HepG2 (cell line): Measurements from ENCODE around the gene TENT4B. TPM values are rescaled to one million over a fixed set of nuclear protein-coding genes. Genes with fewer than 3 reads are reported as not detected.

Experiments used
- ATAC-seq: fragments of 200-7000 bp; cut with Tn5 transposase; 3 replicates; pipeline ENCODE4 v1.9.1; 2020; ENCODE audit warnings: mild to moderate bottlenecking, moderate library complexity
- BruUV-seq: library from RNA; stranded (reverse); fragments of 400-500 nt; replicated peaks from 2 replicates; lab custom pipeline; 2021; lab: Mats Ljungman, UMichigan
- CTCF ChIA-PET: fragments of 300-600 bp; formaldehyde crosslinking; extraction: SDS; loops from one replicate; lab custom pipeline; 2021; ENCODE audit warnings: low total read pairs, inconsistent platforms, low intra/inter-chr PET ratio; lab: Yijun Ruan, JAX
- POLR2A ChIA-PET: fragments of 350-600 bp; sonication (Branson Sonifier 250); formaldehyde crosslinking; loops from one replicate; lab custom pipeline; 2020; ENCODE audit warnings: antibody characterized with exemption, inconsistent platforms; lab: Yijun Ruan, JAX
- DNase-seq: peaks from one replicate; pipeline ENCODE4 v3.0.0-alpha.2; 2015; ENCODE audit warnings: low spot score
- FAIRE-seq: peaks from 3 replicates; lab custom pipeline; 2011; peaks lifted over from hg19 to GRCh38; lab: Jason Lieb, UNC
- H2AFZ ChIP-seq: one replicate; pipeline ENCODE4 v1.6.1; 2011; ENCODE audit warnings: low read length, inconsistent platforms
- H3K27ac ChIP-seq: fragments of 300-600 bp; 3 replicates; pipeline ENCODE4 v1.8.0; 2011; ENCODE audit warnings: mixed run types, mild to moderate bottlenecking, mixed read lengths, low read length, inconsistent platforms; ENCODE audit not compliant: insufficient read depth; ENCODE audit errors: extremely low read length
- H3K27me3 ChIP-seq, 2 experiments: fragments of 200-600 bp in 1 of 2; 2 replicates in 1 of 2; 3 replicates in 1 of 2; pipeline versions ENCODE4 v1.6.0 to v1.8.0; 2011; ENCODE audit warnings: low read length in 2 of 2, mild to moderate bottlenecking in 2 of 2, moderate library complexity in 2 of 2, inconsistent platforms in 1 of 2; ENCODE audit not compliant: insufficient read depth in 2 of 2, control insufficient read depth in 1 of 2
- H3K36me3 ChIP-seq, 2 experiments: fragments of 200-600 bp in 1 of 2; replicated peaks in 1 of 2; 2 replicates in 1 of 2; 3 replicates in 1 of 2; pipeline versions ENCODE4 v1.5.1 to v1.8.0; 2011; ENCODE audit warnings: low read length in 2 of 2, inconsistent platforms in 1 of 2; ENCODE audit not compliant: insufficient read depth in 2 of 2, control insufficient read depth in 1 of 2
- H3K4me1 ChIP-seq: 2 replicates; pipeline ENCODE4 v1.5.1; 2012; ENCODE audit warnings: low read length, inconsistent platforms; ENCODE audit not compliant: insufficient read depth
- H3K4me2 ChIP-seq: 2 replicates; pipeline ENCODE4 v1.6.0; 2011; ENCODE audit warnings: low read depth, low read length, inconsistent platforms
- H3K4me3 ChIP-seq, 3 experiments: fragments of 200-600 bp in 1 of 3; sonication (generic), shearing (Covaris generic) in 1 of 3; replicated peaks in 1 of 3; 2 replicates each; pipeline ENCODE4 v1.5.1; 2011 to 2016; ENCODE audit warnings: low read length in 3 of 3, inconsistent platforms in 2 of 3, low read depth in 2 of 3, mild to moderate bottlenecking in 2 of 3, control low read depth in 1 of 3, mixed read lengths in 1 of 3; ENCODE audit not compliant: insufficient read depth in 1 of 3
- H3K79me2 ChIP-seq: one replicate; pipeline ENCODE4 v1.6.1; 2011; ENCODE audit warnings: low read length, inconsistent platforms; ENCODE audit not compliant: insufficient read depth
- H3K9ac ChIP-seq: 2 replicates; pipeline ENCODE4 v1.6.0; 2011; ENCODE audit warnings: mild to moderate bottlenecking, low read depth, low read length, inconsistent platforms; ENCODE audit not compliant: insufficient read depth
- H3K9me3 ChIP-seq: 2 replicates; pipeline ENCODE4 v1.5.1; 2012; ENCODE audit warnings: mild to moderate bottlenecking, low read length
- H4K20me1 ChIP-seq: 2 replicates; pipeline ENCODE4 v1.6.0; 2011; ENCODE audit warnings: inconsistent platforms, mild to moderate bottlenecking, low read length, moderate library complexity; ENCODE audit not compliant: insufficient read depth
- BCL3 ChIP-seq: sonication (generic); formaldehyde crosslinking; IDR thresholded peaks from 2 replicates; pipeline ENCODE4 v1.5.1; 2020; ENCODE audit warnings: mild to moderate bottlenecking, missing genetic modification reagents, moderate library complexity
- MED8 ChIP-seq: sonication (generic); formaldehyde crosslinking; IDR thresholded peaks from 2 replicates; pipeline ENCODE4 v1.8.1; 2023; ENCODE audit warnings: mild to moderate bottlenecking, missing genetic modification reagents; ENCODE audit not compliant: insufficient replicate concordance
- MYNN ChIP-seq: sonication (generic); formaldehyde crosslinking; IDR thresholded peaks from 2 replicates; pipeline ENCODE4 v1.4.0; 2020; ENCODE audit warnings: mild to moderate bottlenecking, low read depth, missing genetic modification reagents
- PLRG1 ChIP-seq: fragments of 450-650 bp; conservative IDR thresholded peaks from 2 replicates; pipeline ENCODE4 v1.6.1; 2016
- POLR2AphosphoS5 ChIP-seq: IDR thresholded peaks from 2 replicates; pipeline ENCODE4 v1.6.1; 2012; ENCODE audit warnings: low read depth, low read length
- XRCC5 ChIP-seq: fragments of 200-400 bp; formaldehyde crosslinking; optimal IDR thresholded peaks from 2 replicates; pipeline ENCODE3; 2017; ENCODE audit warnings: mild to moderate bottlenecking, low read length
- ZFAT ChIP-seq: sonication (generic); formaldehyde crosslinking; conservative IDR thresholded peaks from 2 replicates; pipeline ENCODE4 v1.8.1; 2023; ENCODE audit warnings: missing genetic modification reagents, inconsistent platforms
- ZNF232 ChIP-seq: sonication (generic); formaldehyde crosslinking; IDR thresholded peaks from 2 replicates; pipeline ENCODE4 v1.4.0; 2020; ENCODE audit warnings: missing genetic modification reagents, borderline replicate concordance
- ZNF446 ChIP-seq: sonication (generic); formaldehyde crosslinking; IDR thresholded peaks from 2 replicates; pipeline ENCODE4 v1.5.0; 2020; ENCODE audit warnings: mild to moderate bottlenecking, missing genetic modification reagents
- ZNF607 ChIP-seq: sonication (generic); formaldehyde crosslinking; IDR thresholded peaks from 2 replicates; pipeline ENCODE4 v1.5.1; 2020; ENCODE audit warnings: missing genetic modification reagents, mild to moderate bottlenecking, borderline replicate concordance
- WGBS: methylation state at CpG from one replicate; pipeline ENCODE4 v1.1.6; 2017; ENCODE audit warnings: low lambda C conversion rate; 5-methylcytosine and 5-hydroxymethylcytosine counted together
- in situ Hi-C: cut with HindIII; loops from 2 replicates; pipeline ENCODE4 v1.10.0; 2017; ENCODE audit warnings: low pct_unique_long_range_greater_than_20kb; ENCODE audit not compliant: extremely low pct_ligation_motif_present
- intact Hi-C: fragments of 100-400 bp; cut with micrococcal nuclease; formaldehyde crosslinking; loops from one replicate; pipeline ENCODE4 v1.10.0; 2022; ENCODE audit not compliant: unreplicated experiment
- polyA plus RNA-seq, 8 experiments: library from polyadenylated mRNA; depleted of rRNA in 3 of 8; stranded (reverse) in 7 of 8; unstranded in 1 of 8; fragments of >200 nt; fragmentation: Illumina TruSeq in 4 of 8; extraction: Trizol in 4 of 8; gene quantifications; 2 replicates each; pipeline versions ENCODE4 v1.2.1 to v1.2.3, GENCODE V29; 2011 to 2016; ENCODE audit warnings: low read depth in 4 of 8, missing spikeins in 1 of 8, mixed read lengths in 1 of 8; ENCODE audit not compliant: insufficient read depth in 1 of 8
- total RNA-seq, 5 experiments: library from RNA; depleted of rRNA; stranded (reverse); fragments of >200 nt; fragmentation: Illumina TruSeq; extraction: Trizol; gene quantifications; 2 replicates each; pipeline ENCODE4 v1.2.3, GENCODE V29; 2016; ENCODE audit warnings: low read depth in 1 of 5

Gene TENT4B
- total and polyA plus RNA-seq, 2 of the 13 experiments (the other 11 are each of a cell fraction or from before 2014, with no cell fraction given) = 15.0 to 32.8 TPM

GRCh38 chr16:50247906-50248608, 95.0 kb downstream of the TENT4B start:
- Histone ChIP-seq H3K9ac (no peak overlapping the region), H3K27ac (no peak overlapping the region), H3K4me1 (peaks cover 25% of the 10 kb centered on the region), H2AFZ (no peak overlapping the region), H3K36me3 (no peaks in the 10 kb centered on the region), H3K4me3 (no peak overlapping the region; a peak in 1 of 6 replicates), H3K9me3 (no peaks in the 10 kb centered on the region), H3K79me2 (no peaks in the 10 kb centered on the region), H3K27me3 (peaks cover 0 to 35% of the 10 kb centered on the region in 2 experiments; a peak in 4 of 5 replicates), H3K4me2 (0 out of 2 replicates have a peak overlapping the region, but pooled peaks have one; percentile 4), H4K20me1 (no peaks in the 10 kb centered on the region)
- BruUV-seq = no TSS peak
- WGBS = 74% methylated on average over 13 of the region's 13 CpGs
- ATAC-seq = peak; percentile 32
- DNase-seq = no peak
- FAIRE-seq = no peak
- POLR2A ChIA-PET = no interaction called here
- TF ChIP-seq MYNN (no peak), XRCC5 (peak; percentile 17), MED8 (CRISPR knock-in tag) (no peak), ZNF232 (no peak), POLR2AphosphoS5 (no peak), PLRG1 (no peak), ZNF446 (CRISPR knock-in tag) (no peak), ZNF607 (0 out of 2 replicates have a peak, but pooled peaks have one; percentile 29), BCL3 (no peak), ZFAT (CRISPR knock-in tag) (no peak)
- in situ Hi-C loops = loop anchor here (10.0 kb wide), 1 partner anchor 117 kb away; the partner anchor contains the start of gene BRD7
- CTCF ChIA-PET = no interaction called here
- intact Hi-C loops = loop anchor here (5.0 to 10.0 kb wide), 2 partner anchors 109 to 417 kb away; no protein-coding TSS in a partner anchor
